GM12892 (cell line): Measurements from ENCODE around the gene CCDC134.

Source experiments
- POLR2A ChIP-seq: IDR thresholded peaks from 2 replicates; pipeline ENCODE4 v1.6.1; 2011; ENCODE audit warnings: low read depth, low read length, control low read depth
- POLR2AphosphoS5 ChIP-seq: IDR thresholded peaks from 2 replicates; pipeline ENCODE4 v1.6.1; 2011; ENCODE audit warnings: low read depth, low read length, control low read depth

DNA sequence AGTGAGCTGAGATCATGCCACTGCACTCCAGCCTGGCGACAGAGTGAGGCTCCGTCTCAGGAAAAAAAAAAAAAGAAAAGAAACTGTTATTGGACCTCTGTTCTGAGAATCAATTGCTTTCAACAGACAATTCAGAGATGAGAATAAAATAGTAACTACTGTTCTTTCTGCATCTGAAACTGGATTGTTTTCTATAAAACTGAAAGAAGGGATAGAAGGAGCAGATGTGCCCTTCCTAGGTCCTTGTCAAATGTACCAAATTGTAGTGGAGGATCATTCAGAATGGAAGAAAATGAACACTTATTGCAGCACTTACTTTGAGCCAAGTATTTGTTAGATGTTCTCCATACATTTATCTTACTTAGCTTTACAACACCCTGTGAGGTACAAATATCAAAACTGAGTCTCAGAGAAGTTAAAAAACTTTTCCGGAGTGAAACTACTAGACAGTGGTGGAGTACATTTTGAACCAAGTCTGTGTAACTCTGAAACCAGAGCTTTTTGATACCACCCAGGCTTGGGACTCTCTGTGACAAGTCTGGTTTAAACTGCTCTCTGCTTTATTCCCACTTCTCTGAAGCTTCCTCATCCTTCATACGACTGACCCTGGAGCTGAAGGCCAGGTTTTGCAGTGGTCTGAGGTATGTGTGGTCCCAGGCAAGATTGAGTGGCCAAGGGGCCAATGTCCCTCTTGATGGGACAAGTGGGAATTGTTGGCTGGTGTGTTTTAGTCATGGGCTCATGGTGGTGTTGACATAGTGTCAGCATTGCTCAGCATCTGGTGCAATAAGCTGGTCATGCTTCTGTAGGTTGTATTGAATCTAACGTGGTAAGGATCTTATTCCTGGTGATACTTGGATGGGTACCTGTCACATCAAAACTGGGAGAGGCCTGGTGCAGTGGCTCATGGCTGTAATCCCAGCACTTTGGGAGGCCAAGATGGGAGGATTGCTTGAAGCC, 48.2 kb upstream of the CCDC134 start:
- TF ChIP-seq POLR2AphosphoS5 (no peak), POLR2A (no peak)
